GM12892 (cell line): ENCODE data around the gene MX2.

ENCODE experiments used
- POLR2A ChIP-seq: IDR thresholded peaks from 2 replicates; pipeline ENCODE4 v1.6.1; 2011; ENCODE audit warnings: low read depth, low read length, control low read depth
- POLR2AphosphoS5 ChIP-seq: IDR thresholded peaks from 2 replicates; pipeline ENCODE4 v1.6.1; 2011; ENCODE audit warnings: low read depth, low read length, control low read depth
- TAF1 ChIP-seq: IDR thresholded peaks from 2 replicates; pipeline ENCODE4 v1.6.1; 2011; ENCODE audit warnings: low read depth, mild to moderate bottlenecking, control low read depth, low read length, borderline replicate concordance

DNA sequence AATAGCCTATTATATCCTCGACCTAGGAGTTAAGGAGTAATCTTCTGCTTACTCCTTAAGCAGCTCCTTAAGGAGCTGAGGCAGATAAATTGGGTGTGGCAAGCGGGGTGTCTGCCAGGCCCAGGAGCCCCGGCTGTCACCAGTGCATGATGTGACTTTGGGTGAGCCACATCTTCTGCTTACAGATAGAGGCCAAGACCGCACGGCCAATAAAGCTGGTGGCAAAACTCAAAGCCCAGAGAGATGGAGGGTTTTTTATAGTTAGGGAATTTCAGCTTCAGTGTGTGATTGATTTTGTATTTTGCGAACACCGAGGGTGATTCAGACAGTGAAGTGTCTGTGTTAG, 9.8 kb downstream of the MX2 start:
- TF ChIP-seq POLR2A: no peak
- TF ChIP-seq POLR2AphosphoS5: no peak
- TF ChIP-seq TAF1: no peak
